Thyroid gland (tissue), 4 donors: ENCODE results near the gene PPM1L. TPM values are rescaled to one million over a fixed set of nuclear protein-coding genes. Genes with fewer than 3 reads are reported as not detected.

Experiments
- DNase-seq, 2 donors: peaks; one replicate each; pipeline ENCODE4 v3.0.0-alpha.2; 2019
- H3K27ac ChIP-seq, 3 donors: fragments of 200-600 bp; sonication (generic); 1 replicate in 2 of 3; 2 replicates in 1 of 3; pipeline ENCODE4 v1.5.1; 2016 to 2019; ENCODE audit warnings: mild to moderate bottlenecking in 1 of 3, moderate library complexity in 1 of 3
- H3K27me3 ChIP-seq: fragments of 200-600 bp; sonication (generic); one replicate; pipeline ENCODE4 v1.5.1; 2019
- H3K36me3 ChIP-seq, 2 donors: fragments of 200-600 bp; sonication (generic); one replicate each; pipeline ENCODE4 v1.5.1; 2016 to 2019
- H3K4me1 ChIP-seq, 2 donors: fragments of 200-600 bp; sonication (generic); one replicate each; pipeline ENCODE4 v1.5.1; 2017 to 2019
- H3K4me3 ChIP-seq, 3 donors: fragments of 200-600 bp; sonication (generic); replicated peaks in 1 of 3; 1 replicate in 2 of 3; 2 replicates in 1 of 3; pipeline ENCODE4 v1.5.1; 2016; ENCODE audit warnings: mild to moderate bottlenecking in 1 of 3
- H3K9me3 ChIP-seq: fragments of 200-600 bp; sonication (generic); one replicate; pipeline ENCODE4 v1.5.1; 2017
- CTCF ChIP-seq, 6 experiments: fragments of 200-600 bp in 3 of 6; fragments of 450-650 bp in 3 of 6; sonication (generic) in 3 of 6; IDR thresholded peaks; one replicate each; pipeline ENCODE4 v1.5.1; 2016 to 2019; ENCODE audit warnings: antibody characterized with exemption in 6 of 6, mild to moderate bottlenecking in 2 of 6, inconsistent platforms in 1 of 6, moderate library complexity in 1 of 6
- POLR2A ChIP-seq, 2 donors: fragments of 450-650 bp; IDR thresholded peaks; one replicate each; pipeline ENCODE4 v1.6.1; 2017; ENCODE audit warnings: antibody characterized with exemption in 2 of 2, mild to moderate bottlenecking in 2 of 2, moderate library complexity in 1 of 2
- WGBS, 2 donors: methylation state at CpG; one replicate each; pipeline ENCODE4 v1.1.5; 2017; 5-methylcytosine and 5-hydroxymethylcytosine counted together
- intact Hi-C: fragments of 100-400 bp; cut with DNase I; formaldehyde crosslinking; loops from one replicate; pipeline ENCODE4 v1.15.1; 2023
- total RNA-seq, 4 donors: library from RNA; depleted of rRNA; stranded (reverse); fragments of >200 nt; gene quantifications; one replicate each; pipeline ENCODE4 v1.2.3, GENCODE V29; 2016

PPM1L gene
- total RNA-seq, 4 donors from 2014 or later, result 47.2 to 77.4 (median 50.4) TPM

DNA sequence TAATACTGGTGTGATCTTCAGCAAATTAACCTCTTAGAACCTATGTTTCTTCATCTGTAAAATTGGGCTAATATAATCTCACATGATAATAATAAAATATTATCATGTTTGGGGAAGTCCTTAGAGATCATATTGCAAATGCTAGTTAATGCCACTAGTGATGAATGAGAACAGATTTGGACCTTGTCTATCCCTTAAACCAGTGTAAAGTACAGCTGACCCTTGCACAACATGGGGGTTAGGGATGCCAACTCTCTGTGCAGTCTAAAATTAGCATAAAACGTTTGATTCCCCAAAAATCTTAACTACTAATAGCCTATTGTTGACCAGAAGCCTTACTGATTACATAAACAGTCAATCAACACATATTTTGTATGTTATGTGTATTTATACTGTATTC lies 207.9 kb downstream of the PPM1L start:
- TF ChIP-seq POLR2A (IDR thresholded peaks at IDR 0.05), result no peak
- no peak for TF ChIP-seq CTCF (IDR thresholded peaks at IDR 0.05)
- no peak overlapping the region for H3K4me3 ChIP-seq
- no peak for DNase-seq
- intact Hi-C loops, result no loop called here
- 29 to 70% methylated on average over 1 of the region's 1 CpG for WGBS, 2 donors
- H3K27ac ChIP-seq, result no peak overlapping the region
- H3K4me1 ChIP-seq, result peaks cover 0 to 4% of the 10 kb centered on the region in 2 donors
- no peaks in the 10 kb centered on the region for H3K27me3 ChIP-seq
- no peaks in the 10 kb centered on the region for H3K9me3 ChIP-seq
- H3K36me3 ChIP-seq, result no peaks in the 10 kb centered on the region

- intact Hi-C loops, result no loop called here
- H3K27ac ChIP-seq, result no peak overlapping the region
- no peaks in the 10 kb centered on the region for H3K36me3 ChIP-seq
- H3K4me3 ChIP-seq, result no peak overlapping the region
- TF ChIP-seq POLR2A (IDR thresholded peaks at IDR 0.05), result no peak
- no peak for TF ChIP-seq CTCF (IDR thresholded peaks at IDR 0.05)
- 37 to 38% methylated on average over 2 of the region's 2 CpGs for WGBS, 2 donors
- H3K27me3 ChIP-seq, result no peaks in the 10 kb centered on the region
- no peak for DNase-seq
- H3K9me3 ChIP-seq, result no peaks in the 10 kb centered on the region
- no peaks in the 10 kb centered on the region for H3K4me1 ChIP-seq
Observed at GRCh38 chr3:160968761-160969160, 212.7 kb downstream of the PPM1L start.

DNA sequence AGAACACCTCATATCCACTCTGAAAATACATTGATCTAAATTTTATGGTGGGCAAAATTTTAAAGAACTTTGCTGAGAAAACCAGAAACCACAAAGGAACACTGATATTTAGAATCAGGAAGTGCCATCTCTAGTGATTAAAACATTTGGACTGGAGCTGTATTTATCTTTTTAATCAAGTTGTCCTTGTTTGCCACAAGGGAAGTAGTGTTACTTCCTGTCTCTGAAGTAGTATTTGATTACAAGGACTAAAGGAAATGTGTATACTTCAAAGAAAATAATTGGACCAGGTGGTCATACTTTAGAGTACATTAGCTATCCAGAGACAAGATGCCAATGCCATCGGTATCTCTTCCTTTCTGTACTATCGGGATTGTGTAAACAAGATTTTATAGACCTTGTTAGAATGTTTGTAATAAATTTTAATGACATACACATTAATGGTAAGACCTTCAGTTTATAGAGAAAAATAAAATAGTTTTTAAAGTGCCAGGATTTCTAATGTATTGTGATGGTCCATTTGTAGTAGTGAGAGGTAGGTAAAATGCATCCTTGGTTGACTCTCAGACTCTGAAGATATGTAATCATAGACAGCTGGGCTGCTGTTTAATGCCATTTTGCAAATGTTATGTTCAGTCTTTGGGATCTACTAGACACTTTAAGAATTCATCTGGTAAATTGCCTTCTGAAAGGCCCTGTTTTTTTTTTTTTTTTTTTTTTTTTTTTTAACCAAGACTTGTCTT lies 217.2 kb downstream of the PPM1L start:
- intact Hi-C loops, result no loop called here
- no peak for DNase-seq
- no peaks in the 10 kb centered on the region for H3K9me3 ChIP-seq
- H3K27ac ChIP-seq, result no peak overlapping the region
- no peak overlapping the region for H3K4me3 ChIP-seq
- H3K4me1 ChIP-seq, result no peaks in the 10 kb centered on the region
- WGBS, 2 donors, result 79 to 83% methylated on average over 2 of the region's 2 CpGs
- TF ChIP-seq CTCF (IDR thresholded peaks at IDR 0.05) (no peak), POLR2A (IDR thresholded peaks at IDR 0.05) (no peak)
- H3K36me3 ChIP-seq, result no peaks in the 10 kb centered on the region
- H3K27me3 ChIP-seq, result no peaks in the 10 kb centered on the region

GRCh38 chr3:160977773-160978172 lies 221.7 kb downstream of the PPM1L start:
- DNase-seq, result no peak
- Histone ChIP-seq H3K27ac (no peak overlapping the region), H3K9me3 (no peaks in the 10 kb centered on the region), H3K36me3 (no peaks in the 10 kb centered on the region), H3K4me1 (no peaks in the 10 kb centered on the region), H3K4me3 (no peak overlapping the region), H3K27me3 (no peaks in the 10 kb centered on the region)
- intact Hi-C loops, result no loop called here
- no peak for TF ChIP-seq POLR2A (IDR thresholded peaks at IDR 0.05)
- no peak for TF ChIP-seq CTCF (IDR thresholded peaks at IDR 0.05)

DNA sequence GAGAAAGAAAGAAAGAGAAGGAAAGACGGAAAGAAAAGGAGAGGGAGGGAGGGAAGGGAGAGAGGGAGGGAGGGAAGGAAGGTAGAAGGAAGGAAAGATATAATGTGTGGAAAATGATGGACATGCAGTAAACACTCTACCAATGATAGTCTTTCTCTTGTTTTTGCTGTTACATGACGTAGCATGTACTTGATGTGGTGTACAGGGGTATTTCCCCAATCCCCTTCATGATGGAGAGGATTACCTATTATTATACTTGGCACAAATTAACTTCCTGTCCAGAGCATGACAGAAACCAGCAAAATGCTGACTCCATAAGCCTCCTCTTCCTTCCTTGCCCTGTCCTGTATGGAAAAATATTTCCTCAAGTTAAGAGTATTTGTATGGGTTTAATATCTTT lies 224.7 kb downstream of the PPM1L start:
- no peak overlapping the region for H3K27ac ChIP-seq
- intact Hi-C loops, result no loop called here
- no peaks in the 10 kb centered on the region for H3K27me3 ChIP-seq
- H3K9me3 ChIP-seq, result no peaks in the 10 kb centered on the region
- 83 to 88% methylated on average over 2 of the region's 2 CpGs for WGBS, 2 donors
- DNase-seq, result no peak
- H3K4me1 ChIP-seq, result no peaks in the 10 kb centered on the region
- no peaks in the 10 kb centered on the region for H3K36me3 ChIP-seq
- H3K4me3 ChIP-seq, result no peak overlapping the region
- no peak for TF ChIP-seq CTCF (IDR thresholded peaks at IDR 0.05)
- TF ChIP-seq POLR2A (IDR thresholded peaks at IDR 0.05), result no peak
